SK-N-SH treated with all-trans-retinoic acid at 6 μM for 48 hours (cell line): ENCODE data around the gene DEAF1.
A peak's percentile ranks its signal among the peaks of the same experiment; 100 is the strongest.

Experiments
- ATAC-seq: fragments of 200-7000 bp; cut with Tn5 transposase; 3 replicates; pipeline ENCODE4 v1.9.1; 2020; ENCODE audit warnings: mild to moderate bottlenecking, moderate library complexity
- ARNTL ChIP-seq: fragments of 450-650 bp; formaldehyde crosslinking; IDR thresholded peaks from 2 replicates; pipeline ENCODE4 v1.5.0; 2020; ENCODE audit warnings: low read depth, mild to moderate bottlenecking, moderate library complexity, borderline replicate concordance
- BACH2 ChIP-seq: fragments of 250-450 bp; sonication (Bioruptor Pico); IDR thresholded peaks from 2 replicates; pipeline ENCODE4 v1.9.0; 2021; ENCODE audit warnings: mild to moderate bottlenecking, borderline replicate concordance
- CREB5 ChIP-seq: fragments of 250-450 bp; sonication (Bioruptor Pico); IDR thresholded peaks from 2 replicates; pipeline ENCODE4 v1.5.1; 2020; ENCODE audit warnings: low read depth, mild to moderate bottlenecking, moderate library complexity
- CSDC2 ChIP-seq: fragments of 250-450 bp; sonication (Bioruptor Pico); IDR thresholded peaks from 2 replicates; pipeline ENCODE4 v1.5.0; 2020; ENCODE audit warnings: mild to moderate bottlenecking, moderate library complexity
- ESRRG ChIP-seq: fragments of 250-450 bp; sonication (Bioruptor Pico); IDR thresholded peaks from 2 replicates; pipeline ENCODE4 v1.6.1; 2021; ENCODE audit warnings: mild to moderate bottlenecking
- OSR1 ChIP-seq: fragments of 250-450 bp; sonication (Bioruptor Pico); IDR thresholded peaks from 2 replicates; pipeline ENCODE4 v1.8.0; 2022; ENCODE audit warnings: moderate library complexity, mild to moderate bottlenecking, inconsistent platforms
- PATZ1 ChIP-seq: fragments of 250-450 bp; sonication (Bioruptor Pico); IDR thresholded peaks from 2 replicates; pipeline ENCODE4 v1.8.0; 2020; ENCODE audit warnings: mild to moderate bottlenecking, moderate library complexity, borderline replicate concordance
- PPARA ChIP-seq: fragments of 250-450 bp; sonication (Bioruptor Pico); IDR thresholded peaks from 2 replicates; pipeline ENCODE4 v1.5.0; 2020; ENCODE audit warnings: mild to moderate bottlenecking, borderline replicate concordance
- RARB ChIP-seq: fragments of 250-450 bp; sonication (Bioruptor Pico); IDR thresholded peaks from 2 replicates; pipeline ENCODE4 v1.8.0; 2021; ENCODE audit warnings: mild to moderate bottlenecking, moderate library complexity
- TCF4 ChIP-seq: fragments of 250-450 bp; sonication (Bioruptor Pico); IDR thresholded peaks from 2 replicates; pipeline ENCODE4 v1.8.0; 2021; ENCODE audit warnings: mild to moderate bottlenecking, moderate library complexity, borderline replicate concordance
- ZFP3 ChIP-seq: fragments of 250-450 bp; sonication (Bioruptor Pico); IDR thresholded peaks from 2 replicates; pipeline ENCODE4 v1.5.0; 2020; ENCODE audit warnings: mild to moderate bottlenecking, moderate library complexity
- ZFP30 ChIP-seq: fragments of 450-650 bp; formaldehyde crosslinking; IDR thresholded peaks from 2 replicates; pipeline ENCODE4 v1.5.0; 2022; ENCODE audit warnings: mild to moderate bottlenecking, moderate library complexity
- ZNF565 ChIP-seq: fragments of 450-650 bp; formaldehyde crosslinking; conservative IDR thresholded peaks from 2 replicates; pipeline ENCODE4 v1.5.0; 2020; ENCODE audit warnings: low read depth, mild to moderate bottlenecking, moderate library complexity
- ZNF70 ChIP-seq: fragments of 450-650 bp; formaldehyde crosslinking; IDR thresholded peaks from 2 replicates; pipeline ENCODE4 v1.5.0; 2020; ENCODE audit warnings: mild to moderate bottlenecking, moderate library complexity
- TF ChIP-seq, protein P1 (sequence below): fragments of 250-450 bp; sonication (Bioruptor Pico); IDR thresholded peaks from 2 replicates; pipeline ENCODE4 v1.8.0; 2021; ENCODE audit warnings: low read depth, mild to moderate bottlenecking, moderate library complexity, borderline replicate concordance
- TF ChIP-seq, protein P2 (sequence below): fragments of 250-450 bp; sonication (Bioruptor Pico); IDR thresholded peaks from 2 replicates; pipeline ENCODE4 v1.5.1; 2021; ENCODE audit warnings: mild to moderate bottlenecking, moderate library complexity
- TF ChIP-seq, protein P3 (sequence below): fragments of 250-450 bp; sonication (Bioruptor Pico); IDR thresholded peaks from 2 replicates; pipeline ENCODE4 v1.5.0; 2020; ENCODE audit warnings: mild to moderate bottlenecking, moderate library complexity

DEAF1 gene

DNA sequence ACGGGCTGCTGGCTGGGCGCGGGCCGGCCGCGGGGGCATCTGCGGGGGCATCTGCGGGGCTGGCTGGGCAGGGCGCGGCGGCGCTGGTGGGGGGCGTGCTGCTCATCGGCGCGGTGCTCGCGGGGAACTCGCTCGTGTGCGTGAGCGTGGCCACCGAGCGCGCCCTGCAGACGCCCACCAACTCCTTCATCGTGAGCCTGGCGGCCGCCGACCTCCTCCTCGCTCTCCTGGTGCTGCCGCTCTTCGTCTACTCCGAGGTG is 57.8 kb downstream of the DEAF1 start:
- TF ChIP-seq PPARA (no peak), CREB5 (no peak)
- ATAC-seq, result no peak

DNA sequence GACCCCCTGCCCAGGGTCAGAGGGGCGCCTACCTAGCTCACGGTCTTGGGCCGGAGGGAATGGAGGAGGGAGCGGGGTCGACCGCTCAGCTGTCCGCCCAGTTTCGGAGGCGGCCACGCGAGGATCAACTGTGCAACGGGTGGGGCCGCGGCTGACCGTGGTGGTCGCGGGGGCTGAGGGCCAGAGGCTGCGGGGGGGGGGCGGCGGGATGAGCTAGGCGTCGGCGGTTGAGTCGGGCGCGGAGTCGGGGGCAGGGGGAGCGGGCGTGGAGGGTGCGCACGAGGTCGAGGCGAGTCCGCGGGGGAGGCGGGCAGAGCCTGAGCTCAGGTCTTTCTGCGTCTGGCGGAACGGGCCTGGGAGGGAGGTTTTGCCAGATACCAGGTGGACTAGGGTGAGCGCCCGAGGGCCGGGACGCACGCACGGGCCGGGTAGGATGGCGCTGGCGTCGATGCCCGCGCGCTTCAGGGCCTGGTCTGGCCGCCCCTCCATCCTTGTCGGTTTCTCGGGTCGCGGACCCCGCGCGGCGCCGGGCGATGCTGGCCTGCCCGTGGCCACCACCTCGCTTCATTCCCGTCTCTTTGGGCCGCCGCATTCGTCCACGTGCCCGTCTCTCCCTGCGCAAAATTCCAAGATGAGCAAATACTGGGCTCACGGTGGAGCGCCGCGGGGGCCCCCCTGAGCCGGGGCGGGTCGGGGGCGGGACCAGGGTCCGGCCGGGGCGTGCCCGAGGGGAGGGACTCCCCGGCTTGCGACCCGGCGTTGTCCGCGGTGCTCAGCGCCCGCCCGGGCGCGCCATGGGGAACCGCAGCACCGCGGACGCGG is 58.3 kb downstream of the DEAF1 start, which contains the start of gene DRD4:
Gene DRD4 (plus strand): TSS at position 759 of the 822 bp plus-strand sequence. CDS start 36 bp downstream, at position 795.
- TF ChIP-seq PATZ1 (CRISPR knock-in tag) (no peak), PPARA (no peak), RARB (CRISPR knock-in tag) (no peak), OSR1 (CRISPR knock-in tag) (no peak), ESRRG (CRISPR knock-in tag) (no peak), ARNTL (CRISPR knock-in tag) (no peak), BACH2 (CRISPR knock-in tag) (no peak), ZNF70 (CRISPR knock-in tag) (no peak)
- TF ChIP-seq, protein P1, sequence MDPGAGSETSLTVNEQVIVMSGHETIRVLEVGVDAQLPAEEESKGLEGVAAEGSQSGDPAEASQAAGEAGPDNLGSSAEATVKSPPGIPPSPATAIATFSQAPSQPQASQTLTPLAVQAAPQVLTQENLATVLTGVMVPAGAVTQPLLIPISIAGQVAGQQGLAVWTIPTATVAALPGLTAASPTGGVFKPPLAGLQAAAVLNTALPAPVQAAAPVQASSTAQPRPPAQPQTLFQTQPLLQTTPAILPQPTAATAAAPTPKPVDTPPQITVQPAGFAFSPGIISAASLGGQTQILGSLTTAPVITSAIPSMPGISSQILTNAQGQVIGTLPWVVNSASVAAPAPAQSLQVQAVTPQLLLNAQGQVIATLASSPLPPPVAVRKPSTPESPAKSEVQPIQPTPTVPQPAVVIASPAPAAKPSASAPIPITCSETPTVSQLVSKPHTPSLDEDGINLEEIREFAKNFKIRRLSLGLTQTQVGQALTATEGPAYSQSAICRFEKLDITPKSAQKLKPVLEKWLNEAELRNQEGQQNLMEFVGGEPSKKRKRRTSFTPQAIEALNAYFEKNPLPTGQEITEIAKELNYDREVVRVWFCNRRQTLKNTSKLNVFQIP (CRISPR knock-in tag), result no peak
- TF ChIP-seq, protein P2, sequence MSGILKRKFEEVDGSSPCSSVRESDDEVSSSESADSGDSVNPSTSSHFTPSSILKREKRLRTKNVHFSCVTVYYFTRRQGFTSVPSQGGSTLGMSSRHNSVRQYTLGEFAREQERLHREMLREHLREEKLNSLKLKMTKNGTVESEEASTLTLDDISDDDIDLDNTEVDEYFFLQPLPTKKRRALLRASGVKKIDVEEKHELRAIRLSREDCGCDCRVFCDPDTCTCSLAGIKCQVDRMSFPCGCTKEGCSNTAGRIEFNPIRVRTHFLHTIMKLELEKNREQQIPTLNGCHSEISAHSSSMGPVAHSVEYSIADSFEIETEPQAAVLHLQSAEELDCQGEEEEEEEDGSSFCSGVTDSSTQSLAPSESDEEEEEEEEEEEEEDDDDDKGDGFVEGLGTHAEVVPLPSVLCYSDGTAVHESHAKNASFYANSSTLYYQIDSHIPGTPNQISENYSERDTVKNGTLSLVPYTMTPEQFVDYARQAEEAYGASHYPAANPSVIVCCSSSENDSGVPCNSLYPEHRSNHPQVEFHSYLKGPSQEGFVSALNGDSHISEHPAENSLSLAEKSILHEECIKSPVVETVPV (CRISPR knock-in tag), result no peak
- ATAC-seq, result peak; percentile 32

DNA sequence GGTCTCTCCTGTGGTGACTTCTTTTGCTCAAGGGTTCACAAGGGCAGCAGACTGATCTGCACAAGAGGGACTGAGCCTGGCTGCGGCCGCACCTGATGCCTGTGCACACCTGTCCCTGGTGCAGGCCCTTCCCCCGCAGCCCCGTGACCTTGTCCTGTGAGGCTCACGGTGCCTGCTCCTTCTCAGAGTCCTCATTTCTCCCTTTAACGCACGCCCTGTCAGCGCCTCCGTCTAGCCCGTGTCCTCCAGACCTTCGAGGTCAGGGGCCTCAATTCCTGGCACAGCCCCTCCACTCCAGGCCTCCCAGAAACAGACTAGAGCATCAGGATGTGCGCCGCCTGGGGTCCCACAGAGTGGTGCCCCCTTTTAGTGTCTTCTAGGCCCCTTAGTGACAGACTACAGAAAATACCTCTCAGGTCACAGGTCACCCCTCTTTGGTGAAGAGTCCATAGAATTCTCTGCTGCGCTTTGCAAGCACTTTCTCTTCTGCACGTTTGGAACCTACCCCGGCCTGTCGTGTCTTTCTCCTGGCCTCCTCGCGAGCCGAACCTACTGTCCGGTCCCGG is 59.0 kb downstream of the DEAF1 start:
- TF ChIP-seq, protein P3, sequence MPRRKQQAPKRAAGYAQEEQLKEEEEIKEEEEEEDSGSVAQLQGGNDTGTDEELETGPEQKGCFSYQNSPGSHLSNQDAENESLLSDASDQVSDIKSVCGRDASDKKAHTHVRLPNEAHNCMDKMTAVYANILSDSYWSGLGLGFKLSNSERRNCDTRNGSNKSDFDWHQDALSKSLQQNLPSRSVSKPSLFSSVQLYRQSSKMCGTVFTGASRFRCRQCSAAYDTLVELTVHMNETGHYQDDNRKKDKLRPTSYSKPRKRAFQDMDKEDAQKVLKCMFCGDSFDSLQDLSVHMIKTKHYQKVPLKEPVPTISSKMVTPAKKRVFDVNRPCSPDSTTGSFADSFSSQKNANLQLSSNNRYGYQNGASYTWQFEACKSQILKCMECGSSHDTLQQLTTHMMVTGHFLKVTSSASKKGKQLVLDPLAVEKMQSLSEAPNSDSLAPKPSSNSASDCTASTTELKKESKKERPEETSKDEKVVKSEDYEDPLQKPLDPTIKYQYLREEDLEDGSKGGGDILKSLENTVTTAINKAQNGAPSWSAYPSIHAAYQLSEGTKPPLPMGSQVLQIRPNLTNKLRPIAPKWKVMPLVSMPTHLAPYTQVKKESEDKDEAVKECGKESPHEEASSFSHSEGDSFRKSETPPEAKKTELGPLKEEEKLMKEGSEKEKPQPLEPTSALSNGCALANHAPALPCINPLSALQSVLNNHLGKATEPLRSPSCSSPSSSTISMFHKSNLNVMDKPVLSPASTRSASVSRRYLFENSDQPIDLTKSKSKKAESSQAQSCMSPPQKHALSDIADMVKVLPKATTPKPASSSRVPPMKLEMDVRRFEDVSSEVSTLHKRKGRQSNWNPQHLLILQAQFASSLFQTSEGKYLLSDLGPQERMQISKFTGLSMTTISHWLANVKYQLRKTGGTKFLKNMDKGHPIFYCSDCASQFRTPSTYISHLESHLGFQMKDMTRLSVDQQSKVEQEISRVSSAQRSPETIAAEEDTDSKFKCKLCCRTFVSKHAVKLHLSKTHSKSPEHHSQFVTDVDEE (CRISPR knock-in tag), result no peak
- TF ChIP-seq ZNF565 (no peak), CREB5 (no peak), PPARA (no peak), PATZ1 (CRISPR knock-in tag) (no peak), ZFP30 (CRISPR knock-in tag) (no peak), CSDC2 (no peak), ZFP3 (no peak), ARNTL (CRISPR knock-in tag) (no peak), RARB (CRISPR knock-in tag) (no peak), ZNF70 (CRISPR knock-in tag) (no peak), TCF4 (CRISPR knock-in tag) (no peak)
- TF ChIP-seq, protein P2 (CRISPR knock-in tag), result no peak
- no peak for ATAC-seq
